HL-60 (cell line): Measurements from ENCODE around the gene ODC1.

Experiments used
- CTCF ChIP-seq: IDR thresholded peaks from one replicate; pipeline ENCODE4 v1.5.1; 2011; ENCODE audit warnings: low read length, control low read depth, inconsistent platforms; ENCODE audit not compliant: insufficient read depth
- REST ChIP-seq: IDR thresholded peaks from 2 replicates; pipeline ENCODE4 v1.6.1; 2012; ENCODE audit warnings: low read depth; ENCODE audit not compliant: insufficient replicate concordance

GRCh38 chr2:10493075-10493633 lies 45.0 kb upstream of the ODC1 start:
- TF ChIP-seq CTCF (no peak), REST (no peak)
